ENCODE measurements around the gene PLD1. TPM values are rescaled to one million over a fixed set of nuclear protein-coding genes. Genes with fewer than 3 reads are reported as not detected.

Gene PLD1
- total RNA-seq, 2 donors from 2014 or later = 51.3 to 95.2 TPM

DNA sequence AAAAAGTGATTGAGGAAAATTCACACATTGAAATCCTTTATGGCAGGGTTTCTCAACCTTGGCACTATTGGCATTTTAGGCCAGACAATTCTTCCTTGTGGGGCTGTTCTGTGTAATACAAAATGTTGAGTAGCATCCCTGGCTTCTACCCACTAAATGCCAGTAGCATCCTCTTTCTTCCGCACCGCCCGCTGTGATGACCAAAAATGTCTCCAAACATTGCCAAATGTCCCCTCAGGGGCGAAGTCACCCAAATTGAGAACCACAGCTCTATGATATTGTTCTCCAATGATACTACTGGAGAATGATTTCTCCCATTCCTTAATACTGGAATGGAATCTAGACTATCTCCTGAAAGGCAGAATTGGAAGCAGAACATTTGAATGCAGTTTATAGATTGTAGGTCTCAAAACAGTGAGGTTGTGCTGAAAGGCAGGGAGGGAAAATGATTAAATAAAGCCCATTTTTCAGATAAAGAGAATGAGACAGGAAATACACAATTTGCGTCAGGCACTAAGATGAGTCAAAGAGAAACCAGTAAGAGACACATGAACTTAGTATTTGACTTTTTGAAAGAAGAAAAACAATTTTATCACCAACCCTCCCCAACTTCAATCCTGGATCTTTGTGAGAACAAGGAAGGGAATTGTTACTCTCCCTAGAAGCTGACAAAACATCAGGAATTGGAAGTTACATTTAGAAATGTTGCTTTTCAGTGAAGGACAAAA is 248.5 kb downstream of the PLD1 start:
- Histone ChIP-seq H3K27me3 (replicated peaks; ENCODE audit: insufficient read depth) (no peaks in the 10 kb centered on the region), H3K27ac (no peak overlapping the region), H3K9me3 (no peaks in the 10 kb centered on the region), H3K4me1 (ENCODE audit: control insufficient read depth in 1 of 2, low read depth in 2 of 2) (peaks cover 0 to 6% of the 10 kb centered on the region in 2 donors), H3K4me3 (no peak overlapping the region), H3K36me3 (no peaks in the 10 kb centered on the region)
- TF ChIP-seq, protein P1, sequence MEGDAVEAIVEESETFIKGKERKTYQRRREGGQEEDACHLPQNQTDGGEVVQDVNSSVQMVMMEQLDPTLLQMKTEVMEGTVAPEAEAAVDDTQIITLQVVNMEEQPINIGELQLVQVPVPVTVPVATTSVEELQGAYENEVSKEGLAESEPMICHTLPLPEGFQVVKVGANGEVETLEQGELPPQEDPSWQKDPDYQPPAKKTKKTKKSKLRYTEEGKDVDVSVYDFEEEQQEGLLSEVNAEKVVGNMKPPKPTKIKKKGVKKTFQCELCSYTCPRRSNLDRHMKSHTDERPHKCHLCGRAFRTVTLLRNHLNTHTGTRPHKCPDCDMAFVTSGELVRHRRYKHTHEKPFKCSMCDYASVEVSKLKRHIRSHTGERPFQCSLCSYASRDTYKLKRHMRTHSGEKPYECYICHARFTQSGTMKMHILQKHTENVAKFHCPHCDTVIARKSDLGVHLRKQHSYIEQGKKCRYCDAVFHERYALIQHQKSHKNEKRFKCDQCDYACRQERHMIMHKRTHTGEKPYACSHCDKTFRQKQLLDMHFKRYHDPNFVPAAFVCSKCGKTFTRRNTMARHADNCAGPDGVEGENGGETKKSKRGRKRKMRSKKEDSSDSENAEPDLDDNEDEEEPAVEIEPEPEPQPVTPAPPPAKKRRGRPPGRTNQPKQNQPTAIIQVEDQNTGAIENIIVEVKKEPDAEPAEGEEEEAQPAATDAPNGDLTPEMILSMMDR (IDR thresholded peaks at IDR 0.05) = no peak
- DNase-seq (ENCODE audit: low spot score) = no peak
- no peak for ATAC-seq (ENCODE audit: insufficient number of reproducible peaks, low FRiP score, low read depth)

- TF ChIP-seq, protein P1 (IDR thresholded peaks at IDR 0.05) = no peak
- DNase-seq (ENCODE audit: low spot score) (no peak), ATAC-seq (ENCODE audit: insufficient number of reproducible peaks, low FRiP score, low read depth) (no peak)
- H3K9me3 ChIP-seq = no peaks in the 10 kb centered on the region
- no peaks in the 10 kb centered on the region for H3K36me3 ChIP-seq
- no peak overlapping the region for H3K27ac ChIP-seq
- no peak overlapping the region for H3K4me3 ChIP-seq
- no peaks in the 10 kb centered on the region for H3K27me3 ChIP-seq (replicated peaks; ENCODE audit: insufficient read depth)
- no peaks in the 10 kb centered on the region for H3K4me1 ChIP-seq (ENCODE audit: control insufficient read depth in 1 of 2, low read depth in 2 of 2)
These were observed 250.7 kb downstream of the PLD1 start for GRCh38 chr3:171559586-171559985.

GRCh38 chr3:171558188-171558696 is 252.0 kb downstream of the PLD1 start:
- TF ChIP-seq, protein P1 (IDR thresholded peaks at IDR 0.05) = no peak
- no peak overlapping the region for H3K4me3 ChIP-seq
- no peaks in the 10 kb centered on the region for H3K36me3 ChIP-seq
- ATAC-seq (ENCODE audit: insufficient number of reproducible peaks, low FRiP score, low read depth) (no peak), DNase-seq (ENCODE audit: low spot score) (no peak)
- no peak overlapping the region for H3K27ac ChIP-seq
- no peaks in the 10 kb centered on the region for H3K4me1 ChIP-seq (ENCODE audit: control insufficient read depth in 1 of 2, low read depth in 2 of 2)
- H3K9me3 ChIP-seq = no peaks in the 10 kb centered on the region
- H3K27me3 ChIP-seq (replicated peaks; ENCODE audit: insufficient read depth) = no peaks in the 10 kb centered on the region

- no peak for ATAC-seq (ENCODE audit: insufficient number of reproducible peaks, low FRiP score, low read depth)
- no peaks in the 10 kb centered on the region for H3K36me3 ChIP-seq
- H3K27ac ChIP-seq = no peak overlapping the region
- no peaks in the 10 kb centered on the region for H3K27me3 ChIP-seq (replicated peaks; ENCODE audit: insufficient read depth)
- no peak for DNase-seq (ENCODE audit: low spot score)
- TF ChIP-seq, protein P1 (IDR thresholded peaks at IDR 0.05) = no peak
- H3K4me3 ChIP-seq = no peak overlapping the region
- no peaks in the 10 kb centered on the region for H3K4me1 ChIP-seq (ENCODE audit: control insufficient read depth in 1 of 2, low read depth in 2 of 2)
- no peaks in the 10 kb centered on the region for H3K9me3 ChIP-seq
These were observed 253.1 kb downstream of the PLD1 start for GRCh38 chr3:171557173-171557572.

DNA sequence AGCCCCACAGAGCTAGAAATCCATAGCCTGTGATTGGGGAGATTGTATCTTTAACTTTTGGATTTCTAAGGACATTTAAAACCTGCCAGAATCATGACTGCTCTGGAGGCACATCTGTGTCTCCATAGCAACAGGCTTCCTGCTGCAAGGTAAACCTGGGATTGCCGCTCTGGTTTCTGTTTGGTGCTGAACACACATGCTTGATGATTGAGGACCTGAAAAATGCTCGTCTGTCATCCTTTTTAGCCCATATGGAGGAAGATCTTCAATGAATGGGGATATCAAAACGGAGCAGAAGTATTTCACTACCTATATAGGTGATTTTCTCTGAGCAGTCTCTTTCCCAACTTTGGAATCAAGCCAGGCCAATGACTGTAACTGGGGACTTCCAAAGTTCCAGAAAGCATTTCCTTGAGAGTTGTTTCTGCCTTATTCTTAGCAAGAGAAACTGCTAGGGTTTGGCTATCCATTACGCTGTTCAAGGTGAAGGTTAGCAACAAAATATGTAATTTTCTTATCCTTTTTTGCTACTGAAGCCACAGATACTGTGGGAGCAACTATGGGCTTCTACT is 253.6 kb downstream of the PLD1 start:
- no peaks in the 10 kb centered on the region for H3K27me3 ChIP-seq (replicated peaks; ENCODE audit: insufficient read depth)
- no peaks in the 10 kb centered on the region for H3K36me3 ChIP-seq
- ATAC-seq (ENCODE audit: insufficient number of reproducible peaks, low FRiP score, low read depth) (no peak), DNase-seq (ENCODE audit: low spot score) (no peak)
- TF ChIP-seq, protein P1 (IDR thresholded peaks at IDR 0.05) = no peak
- H3K9me3 ChIP-seq = no peaks in the 10 kb centered on the region
- no peak overlapping the region for H3K4me3 ChIP-seq
- no peaks in the 10 kb centered on the region for H3K4me1 ChIP-seq (ENCODE audit: control insufficient read depth in 1 of 2, low read depth in 2 of 2)
- no peak overlapping the region for H3K27ac ChIP-seq

Data from thoracic aorta (tissue), 2 donors.